GM23338 (cell line): ENCODE results near the gene SCN3A. TPM values are rescaled to one million over a fixed set of nuclear protein-coding genes. Genes with fewer than 3 reads are reported as not detected.

Experiments used
- ATAC-seq: fragments of 200-7000 bp; cut with Tn5 transposase; 3 replicates; pipeline ENCODE4 v1.9.1; 2020
- DNase-seq: peaks from one replicate; pipeline ENCODE4 v3.0.0-alpha.2; 2015; ENCODE audit warnings: low spot score
- H2AFZ ChIP-seq: fragments of 200-600 bp; sonication (generic); 2 replicates; pipeline ENCODE4 v1.8.0; 2016; ENCODE audit warnings: antibody characterized with exemption, mild to moderate bottlenecking, moderate library complexity
- H3F3A ChIP-seq: fragments of 200-600 bp; sonication (generic); replicated peaks from 2 replicates; pipeline ENCODE4 v1.8.0; 2017; ENCODE audit warnings: antibody characterized with exemption, mixed run types, low read depth
- H3K27ac ChIP-seq: fragments of 200-600 bp; sonication (generic); 2 replicates; pipeline ENCODE4 v1.6.1; 2016; ENCODE audit warnings: low read depth
- H3K27me3 ChIP-seq: fragments of 200-600 bp; sonication (generic); 2 replicates; pipeline ENCODE4 v1.8.0; 2016; ENCODE audit warnings: mild to moderate bottlenecking, mixed run types, moderate library complexity; ENCODE audit not compliant: insufficient read depth
- H3K36me3 ChIP-seq: fragments of 200-600 bp; sonication (generic); 2 replicates; pipeline ENCODE4 v1.8.0; 2016; ENCODE audit warnings: mild to moderate bottlenecking; ENCODE audit not compliant: insufficient read depth
- H3K4me1 ChIP-seq: fragments of 200-600 bp; sonication (generic); 2 replicates; pipeline ENCODE4 v1.8.0; 2016; ENCODE audit warnings: mild to moderate bottlenecking, moderate library complexity; ENCODE audit not compliant: insufficient read depth
- H3K4me2 ChIP-seq: fragments of 200-600 bp; sonication (generic); 2 replicates; pipeline ENCODE4 v1.7.1; 2017; ENCODE audit warnings: mixed run types
- H3K4me3 ChIP-seq: fragments of 200-600 bp; sonication (generic); 2 replicates; pipeline ENCODE4 v1.6.1; 2016; ENCODE audit warnings: mixed run types
- H3K79me2 ChIP-seq: fragments of 200-600 bp; sonication (generic); replicated peaks from 2 replicates; pipeline ENCODE4 v1.8.0; 2017; ENCODE audit warnings: mild to moderate bottlenecking; ENCODE audit not compliant: insufficient read depth
- H3K9me2 ChIP-seq: fragments of 200-600 bp; sonication (generic); 2 replicates; pipeline ENCODE4 v1.8.0; 2017; ENCODE audit not compliant: insufficient read depth
- H4K20me1 ChIP-seq: fragments of 200-600 bp; sonication (generic); replicated peaks from 2 replicates; pipeline ENCODE4 v1.8.0; 2017; ENCODE audit warnings: mild to moderate bottlenecking; ENCODE audit not compliant: insufficient read depth
- H3K27ac Mint-ChIP-seq: 2 replicates; pipeline ENCODE4 v1.8.0; 2020; ENCODE audit warnings: inconsistent platforms, mild to moderate bottlenecking, moderate library complexity, mixed read lengths
- H3K27me3 Mint-ChIP-seq: 3 replicates; pipeline ENCODE4 v1.8.0; 2022; ENCODE audit warnings: low read depth, mild to moderate bottlenecking, moderate library complexity, mixed read lengths, inconsistent platforms; ENCODE audit not compliant: insufficient read depth, poor library complexity
- H3K36me3 Mint-ChIP-seq: 3 replicates; pipeline ENCODE4 v1.8.0; 2021; ENCODE audit warnings: low read depth, mild to moderate bottlenecking, inconsistent platforms, moderate library complexity, mixed read lengths
- H3K4me1 Mint-ChIP-seq: 3 replicates; pipeline ENCODE4 v1.8.0; 2020; ENCODE audit warnings: mild to moderate bottlenecking, inconsistent platforms, mixed read lengths
- H3K4me3 Mint-ChIP-seq: 3 replicates; pipeline ENCODE4 v1.8.0; 2021; ENCODE audit warnings: moderate library complexity, mild to moderate bottlenecking, inconsistent platforms, mixed read lengths
- H3K9me3 Mint-ChIP-seq: 3 replicates; pipeline ENCODE4 v1.8.0; 2020; ENCODE audit warnings: moderate library complexity, mild to moderate bottlenecking, inconsistent platforms, mixed read lengths
- CREB1 ChIP-seq: fragments of 250-450 bp; sonication (Bioruptor Pico); IDR thresholded peaks from 2 replicates; pipeline ENCODE4 v1.5.0; 2020; ENCODE audit warnings: low read depth, mild to moderate bottlenecking, moderate library complexity
- JUNB ChIP-seq: IDR thresholded peaks from one replicate; pipeline ENCODE4 v1.6.1; 2016; ENCODE audit warnings: antibody characterized with exemption; ENCODE audit not compliant: unreplicated experiment
- NANOG ChIP-seq: IDR thresholded peaks from 2 replicates; pipeline ENCODE4 v1.6.1; 2016; ENCODE audit warnings: antibody characterized with exemption, borderline replicate concordance
- POLR2AphosphoS5 ChIP-seq: IDR thresholded peaks from 2 replicates; pipeline ENCODE4 v1.6.1; 2016; ENCODE audit warnings: antibody characterized with exemption, low read depth
- STAT1 ChIP-seq: IDR thresholded peaks from one replicate; pipeline ENCODE4 v1.6.1; 2016; ENCODE audit warnings: antibody characterized with exemption; ENCODE audit not compliant: unreplicated experiment
- ZNF114 ChIP-seq: fragments of 250-450 bp; sonication (Bioruptor Pico); IDR thresholded peaks from 2 replicates; pipeline ENCODE4 v1.5.0; 2020; ENCODE audit warnings: mild to moderate bottlenecking, moderate library complexity
- ZNF331 ChIP-seq: fragments of 250-450 bp; sonication (Bioruptor Pico); IDR thresholded peaks from 2 replicates; pipeline ENCODE4 v1.5.0; 2020; ENCODE audit warnings: low read depth, mild to moderate bottlenecking, moderate library complexity
- polyA plus RNA-seq: library from polyadenylated mRNA; unstranded; fragments of >200 nt; fragmentation: Nextera tagmentation; extraction: Ambion mirVana; gene quantifications from 2 replicates; pipeline ENCODE4 v1.2.1, GENCODE V29; 2016
- total RNA-seq: library from RNA; depleted of rRNA; stranded (reverse); fragments of >200 nt; shearing (Covaris generic); gene quantifications from 2 replicates; pipeline ENCODE4 v1.2.3, GENCODE V29; 2014
- TF ChIP-seq, protein P1 (sequence below): fragments of 250-450 bp; sonication (Bioruptor Pico); IDR thresholded peaks from 2 replicates; pipeline ENCODE4 v1.5.0; 2020; ENCODE audit warnings: mild to moderate bottlenecking, moderate library complexity
- TF ChIP-seq, protein P2 (sequence below): IDR thresholded peaks from 2 replicates; pipeline ENCODE4 v1.6.1; 2016; ENCODE audit warnings: antibody characterized with exemption
- TF ChIP-seq, protein P3 (sequence below): IDR thresholded peaks from one replicate; pipeline ENCODE4 v1.6.1; 2018; ENCODE audit warnings: antibody characterized with exemption; ENCODE audit not compliant: unreplicated experiment
- TF ChIP-seq, protein P4 (sequence below), 2 experiments: fragments of 200-600 bp in 1 of 2; sonication (generic) in 1 of 2; conservative IDR thresholded peaks; 2 replicates each; pipeline versions ENCODE4 v1.5.1 to v1.6.1; 2016 to 2017; ENCODE audit warnings: antibody characterized with exemption in 2 of 2, low read depth in 2 of 2, mild to moderate bottlenecking in 2 of 2, moderate library complexity in 1 of 2

SCN3A gene
- total and polyA plus RNA-seq, 2 experiments from 2014 or later = 0.66 TPM; not detected in 1

DNA sequence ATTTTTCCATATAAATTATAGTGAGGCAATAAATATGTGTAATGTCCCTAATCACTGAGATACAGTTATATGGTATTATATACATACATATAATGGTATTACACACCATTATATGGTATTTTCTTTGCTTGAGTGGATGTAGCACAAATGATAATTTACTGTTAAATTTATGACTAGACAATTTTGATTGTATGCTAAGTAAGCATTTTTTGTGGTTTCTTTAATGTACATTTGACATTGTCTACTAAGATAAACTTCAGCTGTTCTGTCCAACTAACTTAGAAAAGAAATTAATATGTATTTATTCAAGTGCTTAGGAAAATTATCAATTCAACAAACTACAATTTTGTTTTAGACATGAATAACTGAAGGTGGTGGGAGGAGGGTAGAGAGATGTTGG is 122.6 kb downstream of the SCN3A start:
- H3K9me3 Mint-ChIP-seq = peaks cover 8% of the 10 kb centered on the region; the same call in 2 of the 3 replicates
- peaks cover 4% of the 10 kb centered on the region; the same call in 1 of the 2 replicates for H3K9me2 ChIP-seq
- H3K4me1 Mint-ChIP-seq = peaks cover 3% of the 10 kb centered on the region; the same call in 2 of the 3 replicates

More for the DNA sequence above, 122.6 kb downstream of the SCN3A start:
- H3K27ac ChIP-seq = no peak overlapping the region
- H3K79me2 ChIP-seq = no peaks in the 10 kb centered on the region
- no peaks in the 10 kb centered on the region for H4K20me1 ChIP-seq
- H3K36me3 Mint-ChIP-seq = no peaks in the 10 kb centered on the region; the same call in 2 of the 3 replicates
- ATAC-seq (no peak), DNase-seq (no peak)
- H3K27ac Mint-ChIP-seq = no peak overlapping the region
- H3K27me3 Mint-ChIP-seq = peaks cover 2% of the 10 kb centered on the region
- H3K4me1 ChIP-seq = peaks cover 7% of the 10 kb centered on the region
- no peaks in the 10 kb centered on the region for H3K27me3 ChIP-seq
- no peak overlapping the region for H3K4me3 Mint-ChIP-seq
- no peaks in the 10 kb centered on the region for H3F3A ChIP-seq
- TF ChIP-seq, protein P1, sequence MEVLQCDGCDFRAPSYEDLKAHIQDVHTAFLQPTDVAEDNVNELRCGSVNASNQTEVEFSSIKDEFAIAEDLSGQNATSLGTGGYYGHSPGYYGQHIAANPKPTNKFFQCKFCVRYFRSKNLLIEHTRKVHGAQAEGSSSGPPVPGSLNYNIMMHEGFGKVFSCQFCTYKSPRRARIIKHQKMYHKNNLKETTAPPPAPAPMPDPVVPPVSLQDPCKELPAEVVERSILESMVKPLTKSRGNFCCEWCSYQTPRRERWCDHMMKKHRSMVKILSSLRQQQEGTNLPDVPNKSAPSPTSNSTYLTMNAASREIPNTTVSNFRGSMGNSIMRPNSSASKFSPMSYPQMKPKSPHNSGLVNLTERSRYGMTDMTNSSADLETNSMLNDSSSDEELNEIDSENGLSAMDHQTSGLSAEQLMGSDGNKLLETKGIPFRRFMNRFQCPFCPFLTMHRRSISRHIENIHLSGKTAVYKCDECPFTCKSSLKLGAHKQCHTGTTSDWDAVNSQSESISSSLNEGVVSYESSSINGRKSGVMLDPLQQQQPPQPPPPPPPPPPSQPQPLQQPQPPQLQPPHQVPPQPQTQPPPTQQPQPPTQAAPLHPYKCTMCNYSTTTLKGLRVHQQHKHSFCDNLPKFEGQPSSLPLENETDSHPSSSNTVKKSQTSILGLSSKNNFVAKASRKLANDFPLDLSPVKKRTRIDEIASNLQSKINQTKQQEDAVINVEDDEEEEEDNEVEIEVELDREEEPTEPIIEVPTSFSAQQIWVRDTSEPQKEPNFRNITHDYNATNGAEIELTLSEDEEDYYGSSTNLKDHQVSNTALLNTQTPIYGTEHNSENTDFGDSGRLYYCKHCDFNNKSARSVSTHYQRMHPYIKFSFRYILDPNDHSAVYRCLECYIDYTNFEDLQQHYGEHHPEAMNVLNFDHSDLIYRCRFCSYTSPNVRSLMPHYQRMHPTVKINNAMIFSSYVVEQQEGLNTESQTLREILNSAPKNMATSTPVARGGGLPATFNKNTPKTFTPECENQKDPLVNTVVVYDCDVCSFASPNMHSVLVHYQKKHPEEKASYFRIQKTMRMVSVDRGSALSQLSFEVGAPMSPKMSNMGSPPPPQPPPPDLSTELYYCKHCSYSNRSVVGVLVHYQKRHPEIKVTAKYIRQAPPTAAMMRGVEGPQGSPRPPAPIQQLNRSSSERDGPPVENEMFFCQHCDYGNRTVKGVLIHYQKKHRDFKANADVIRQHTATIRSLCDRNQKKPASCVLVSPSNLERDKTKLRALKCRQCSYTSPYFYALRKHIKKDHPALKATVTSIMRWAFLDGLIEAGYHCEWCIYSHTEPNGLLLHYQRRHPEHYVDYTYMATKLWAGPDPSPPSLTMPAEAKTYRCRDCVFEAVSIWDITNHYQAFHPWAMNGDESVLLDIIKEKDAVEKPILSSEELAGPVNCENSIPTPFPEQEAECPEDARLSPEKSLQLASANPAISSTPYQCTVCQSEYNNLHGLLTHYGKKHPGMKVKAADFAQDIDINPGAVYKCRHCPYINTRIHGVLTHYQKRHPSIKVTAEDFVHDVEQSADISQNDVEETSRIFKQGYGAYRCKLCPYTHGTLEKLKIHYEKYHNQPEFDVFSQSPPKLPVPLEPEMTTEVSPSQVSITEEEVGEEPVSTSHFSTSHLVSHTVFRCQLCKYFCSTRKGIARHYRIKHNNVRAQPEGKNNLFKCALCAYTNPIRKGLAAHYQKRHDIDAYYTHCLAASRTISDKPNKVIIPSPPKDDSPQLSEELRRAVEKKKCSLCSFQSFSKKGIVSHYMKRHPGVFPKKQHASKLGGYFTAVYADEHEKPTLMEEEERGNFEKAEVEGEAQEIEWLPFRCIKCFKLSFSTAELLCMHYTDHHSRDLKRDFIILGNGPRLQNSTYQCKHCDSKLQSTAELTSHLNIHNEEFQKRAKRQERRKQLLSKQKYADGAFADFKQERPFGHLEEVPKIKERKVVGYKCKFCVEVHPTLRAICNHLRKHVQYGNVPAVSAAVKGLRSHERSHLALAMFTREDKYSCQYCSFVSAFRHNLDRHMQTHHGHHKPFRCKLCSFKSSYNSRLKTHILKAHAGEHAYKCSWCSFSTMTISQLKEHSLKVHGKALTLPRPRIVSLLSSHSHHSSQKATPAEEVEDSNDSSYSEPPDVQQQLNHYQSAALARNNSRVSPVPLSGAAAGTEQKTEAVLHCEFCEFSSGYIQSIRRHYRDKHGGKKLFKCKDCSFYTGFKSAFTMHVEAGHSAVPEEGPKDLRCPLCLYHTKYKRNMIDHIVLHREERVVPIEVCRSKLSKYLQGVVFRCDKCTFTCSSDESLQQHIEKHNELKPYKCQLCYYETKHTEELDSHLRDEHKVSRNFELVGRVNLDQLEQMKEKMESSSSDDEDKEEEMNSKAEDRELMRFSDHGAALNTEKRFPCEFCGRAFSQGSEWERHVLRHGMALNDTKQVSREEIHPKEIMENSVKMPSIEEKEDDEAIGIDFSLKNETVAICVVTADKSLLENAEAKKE = no peak
- TF ChIP-seq, protein P2, sequence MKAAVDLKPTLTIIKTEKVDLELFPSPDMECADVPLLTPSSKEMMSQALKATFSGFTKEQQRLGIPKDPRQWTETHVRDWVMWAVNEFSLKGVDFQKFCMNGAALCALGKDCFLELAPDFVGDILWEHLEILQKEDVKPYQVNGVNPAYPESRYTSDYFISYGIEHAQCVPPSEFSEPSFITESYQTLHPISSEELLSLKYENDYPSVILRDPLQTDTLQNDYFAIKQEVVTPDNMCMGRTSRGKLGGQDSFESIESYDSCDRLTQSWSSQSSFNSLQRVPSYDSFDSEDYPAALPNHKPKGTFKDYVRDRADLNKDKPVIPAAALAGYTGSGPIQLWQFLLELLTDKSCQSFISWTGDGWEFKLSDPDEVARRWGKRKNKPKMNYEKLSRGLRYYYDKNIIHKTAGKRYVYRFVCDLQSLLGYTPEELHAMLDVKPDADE = no peak
- TF ChIP-seq POLR2AphosphoS5 (no peak), NANOG (no peak), STAT1 (no peak), CREB1 (no peak), JUNB (no peak), ZNF331 (CRISPR knock-in tag) (no peak), ZNF114 (CRISPR knock-in tag) (no peak)
- TF ChIP-seq, protein P3, sequence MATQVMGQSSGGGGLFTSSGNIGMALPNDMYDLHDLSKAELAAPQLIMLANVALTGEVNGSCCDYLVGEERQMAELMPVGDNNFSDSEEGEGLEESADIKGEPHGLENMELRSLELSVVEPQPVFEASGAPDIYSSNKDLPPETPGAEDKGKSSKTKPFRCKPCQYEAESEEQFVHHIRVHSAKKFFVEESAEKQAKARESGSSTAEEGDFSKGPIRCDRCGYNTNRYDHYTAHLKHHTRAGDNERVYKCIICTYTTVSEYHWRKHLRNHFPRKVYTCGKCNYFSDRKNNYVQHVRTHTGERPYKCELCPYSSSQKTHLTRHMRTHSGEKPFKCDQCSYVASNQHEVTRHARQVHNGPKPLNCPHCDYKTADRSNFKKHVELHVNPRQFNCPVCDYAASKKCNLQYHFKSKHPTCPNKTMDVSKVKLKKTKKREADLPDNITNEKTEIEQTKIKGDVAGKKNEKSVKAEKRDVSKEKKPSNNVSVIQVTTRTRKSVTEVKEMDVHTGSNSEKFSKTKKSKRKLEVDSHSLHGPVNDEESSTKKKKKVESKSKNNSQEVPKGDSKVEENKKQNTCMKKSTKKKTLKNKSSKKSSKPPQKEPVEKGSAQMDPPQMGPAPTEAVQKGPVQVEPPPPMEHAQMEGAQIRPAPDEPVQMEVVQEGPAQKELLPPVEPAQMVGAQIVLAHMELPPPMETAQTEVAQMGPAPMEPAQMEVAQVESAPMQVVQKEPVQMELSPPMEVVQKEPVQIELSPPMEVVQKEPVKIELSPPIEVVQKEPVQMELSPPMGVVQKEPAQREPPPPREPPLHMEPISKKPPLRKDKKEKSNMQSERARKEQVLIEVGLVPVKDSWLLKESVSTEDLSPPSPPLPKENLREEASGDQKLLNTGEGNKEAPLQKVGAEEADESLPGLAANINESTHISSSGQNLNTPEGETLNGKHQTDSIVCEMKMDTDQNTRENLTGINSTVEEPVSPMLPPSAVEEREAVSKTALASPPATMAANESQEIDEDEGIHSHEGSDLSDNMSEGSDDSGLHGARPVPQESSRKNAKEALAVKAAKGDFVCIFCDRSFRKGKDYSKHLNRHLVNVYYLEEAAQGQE = no peak
- TF ChIP-seq, protein P4, sequence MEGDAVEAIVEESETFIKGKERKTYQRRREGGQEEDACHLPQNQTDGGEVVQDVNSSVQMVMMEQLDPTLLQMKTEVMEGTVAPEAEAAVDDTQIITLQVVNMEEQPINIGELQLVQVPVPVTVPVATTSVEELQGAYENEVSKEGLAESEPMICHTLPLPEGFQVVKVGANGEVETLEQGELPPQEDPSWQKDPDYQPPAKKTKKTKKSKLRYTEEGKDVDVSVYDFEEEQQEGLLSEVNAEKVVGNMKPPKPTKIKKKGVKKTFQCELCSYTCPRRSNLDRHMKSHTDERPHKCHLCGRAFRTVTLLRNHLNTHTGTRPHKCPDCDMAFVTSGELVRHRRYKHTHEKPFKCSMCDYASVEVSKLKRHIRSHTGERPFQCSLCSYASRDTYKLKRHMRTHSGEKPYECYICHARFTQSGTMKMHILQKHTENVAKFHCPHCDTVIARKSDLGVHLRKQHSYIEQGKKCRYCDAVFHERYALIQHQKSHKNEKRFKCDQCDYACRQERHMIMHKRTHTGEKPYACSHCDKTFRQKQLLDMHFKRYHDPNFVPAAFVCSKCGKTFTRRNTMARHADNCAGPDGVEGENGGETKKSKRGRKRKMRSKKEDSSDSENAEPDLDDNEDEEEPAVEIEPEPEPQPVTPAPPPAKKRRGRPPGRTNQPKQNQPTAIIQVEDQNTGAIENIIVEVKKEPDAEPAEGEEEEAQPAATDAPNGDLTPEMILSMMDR (conservative IDR thresholded peaks at IDR 0.05; ENCODE audit: low read depth in 2 of 2) = no peak
- no peak overlapping the region for H3K4me2 ChIP-seq
- H2AFZ ChIP-seq = no peak overlapping the region
- H3K36me3 ChIP-seq = no peaks in the 10 kb centered on the region
- H3K4me3 ChIP-seq = no peak overlapping the region
